A673 (cell line): Measurements from ENCODE around the gene LRP1. TPM values are rescaled to one million over a fixed set of nuclear protein-coding genes. Genes with fewer than 3 reads are reported as not detected.

Experiments
- BruUV-seq: library from RNA; stranded (reverse); fragments of 400-500 nt; replicated peaks from 2 replicates; lab custom pipeline; 2021; lab: Mats Ljungman, UMichigan
- CTCF ChIA-PET: fragments of 300-600 bp; sonication (Branson Sonifier 250); formaldehyde crosslinking; loops from one replicate; lab custom pipeline; 2022; ENCODE audit warnings: antibody characterized with exemption; lab: Charles Lee
- POLR2A ChIA-PET: fragments of 300-600 bp; sonication (Branson Sonifier 250); formaldehyde crosslinking; loops from one replicate; lab custom pipeline; 2022; ENCODE audit warnings: antibody characterized with exemption; ENCODE audit not compliant: low non-redundant PET; lab: Charles Lee
- DNase-seq: peaks from one replicate; pipeline ENCODE4 v3.0.0-alpha.2; 2015; ENCODE audit warnings: low spot score
- H3K27ac ChIP-seq: fragments of 200-600 bp; sonication (generic); 2 replicates; pipeline ENCODE4 v1.5.1; 2016; ENCODE audit warnings: mixed run types, low read depth, mild to moderate bottlenecking, mixed read lengths, antibody characterized with exemption, low read length; ENCODE audit not compliant: poor library complexity, severe bottlenecking
- H3K27me3 ChIP-seq: fragments of 200-600 bp; sonication (generic); replicated peaks from 2 replicates; pipeline ENCODE4 v1.6.1; 2017; ENCODE audit warnings: mixed run types, low read depth, mild to moderate bottlenecking, mixed read lengths, antibody characterized with exemption, low read length; ENCODE audit not compliant: insufficient read depth, poor library complexity
- H3K36me3 ChIP-seq: fragments of 200-600 bp; sonication (generic); 2 replicates; pipeline ENCODE4 v1.6.1; 2016; ENCODE audit warnings: mixed run types, mild to moderate bottlenecking, mixed read lengths, antibody characterized with exemption, low read length; ENCODE audit not compliant: insufficient read depth, poor library complexity, severe bottlenecking
- H3K4me1 ChIP-seq: fragments of 200-600 bp; sonication (generic); 2 replicates; pipeline ENCODE4 v1.6.1; 2017; ENCODE audit warnings: mixed run types, mild to moderate bottlenecking, mixed read lengths, antibody characterized with exemption, low read length; ENCODE audit not compliant: insufficient read depth, poor library complexity, severe bottlenecking
- H3K4me3 ChIP-seq: fragments of 200-600 bp; sonication (generic); 2 replicates; pipeline ENCODE4 v1.5.1; 2016; ENCODE audit warnings: low read depth, mixed run types, mild to moderate bottlenecking, mixed read lengths, low read length; ENCODE audit not compliant: poor library complexity, severe bottlenecking
- H3K9me3 ChIP-seq: fragments of 200-600 bp; sonication (generic); 2 replicates; pipeline ENCODE4 v1.6.1; 2016; ENCODE audit warnings: mixed run types, low read depth, mild to moderate bottlenecking, mixed read lengths, antibody characterized with exemption, low read length; ENCODE audit not compliant: poor library complexity, severe bottlenecking
- EZH2 ChIP-seq: fragments of 200-600 bp; sonication (generic); IDR thresholded peaks from 2 replicates; pipeline ENCODE4 v1.6.1; 2017; ENCODE audit warnings: borderline replicate concordance, low read depth, mild to moderate bottlenecking, mixed read lengths, antibody characterized with exemption, low read length; ENCODE audit not compliant: poor library complexity, severe bottlenecking
- intact Hi-C: fragments of 100-400 bp; cut with micrococcal nuclease; formaldehyde crosslinking; loops from one replicate; pipeline ENCODE4 v1.10.0; 2022; ENCODE audit not compliant: unreplicated experiment
- total RNA-seq: library from RNA; stranded (reverse); gene quantifications from 2 replicates; pipeline ENCODE4 v1.2.3, GENCODE V29; 2021
- TF ChIP-seq, protein P1 (sequence below): fragments of 300-800, 200-600 bp; sonication (generic); conservative IDR thresholded peaks from 2 replicates; pipeline ENCODE4 v1.5.1; 2017; ENCODE audit warnings: low read depth, mild to moderate bottlenecking, antibody characterized with exemption, low read length, moderate library complexity, mixed read lengths

The LRP1 gene
- total RNA-seq, 1 experiment from 2014 or later, result 31.0 TPM

DNA sequence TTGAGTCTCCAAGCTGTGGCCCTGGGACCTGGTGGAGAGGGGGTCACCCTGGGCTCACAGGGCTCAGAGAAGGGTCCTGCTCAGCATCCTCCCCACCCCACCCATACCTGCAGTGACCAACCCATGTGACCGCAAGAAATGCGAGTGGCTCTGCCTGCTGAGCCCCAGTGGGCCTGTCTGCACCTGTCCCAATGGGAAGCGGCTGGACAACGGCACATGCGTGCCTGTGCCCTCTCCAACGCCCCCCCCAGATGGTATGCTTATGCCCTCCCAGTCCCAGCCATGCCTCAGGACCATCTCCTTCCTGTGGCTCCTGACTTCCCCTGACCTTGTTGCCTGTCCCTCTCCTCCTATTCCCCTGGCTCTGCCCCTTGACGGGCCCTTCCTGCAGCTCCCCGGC lies 81.6 kb downstream of the LRP1 start:
- no peak for TF ChIP-seq EZH2
- TF ChIP-seq, protein P1, sequence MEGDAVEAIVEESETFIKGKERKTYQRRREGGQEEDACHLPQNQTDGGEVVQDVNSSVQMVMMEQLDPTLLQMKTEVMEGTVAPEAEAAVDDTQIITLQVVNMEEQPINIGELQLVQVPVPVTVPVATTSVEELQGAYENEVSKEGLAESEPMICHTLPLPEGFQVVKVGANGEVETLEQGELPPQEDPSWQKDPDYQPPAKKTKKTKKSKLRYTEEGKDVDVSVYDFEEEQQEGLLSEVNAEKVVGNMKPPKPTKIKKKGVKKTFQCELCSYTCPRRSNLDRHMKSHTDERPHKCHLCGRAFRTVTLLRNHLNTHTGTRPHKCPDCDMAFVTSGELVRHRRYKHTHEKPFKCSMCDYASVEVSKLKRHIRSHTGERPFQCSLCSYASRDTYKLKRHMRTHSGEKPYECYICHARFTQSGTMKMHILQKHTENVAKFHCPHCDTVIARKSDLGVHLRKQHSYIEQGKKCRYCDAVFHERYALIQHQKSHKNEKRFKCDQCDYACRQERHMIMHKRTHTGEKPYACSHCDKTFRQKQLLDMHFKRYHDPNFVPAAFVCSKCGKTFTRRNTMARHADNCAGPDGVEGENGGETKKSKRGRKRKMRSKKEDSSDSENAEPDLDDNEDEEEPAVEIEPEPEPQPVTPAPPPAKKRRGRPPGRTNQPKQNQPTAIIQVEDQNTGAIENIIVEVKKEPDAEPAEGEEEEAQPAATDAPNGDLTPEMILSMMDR, result no peak
- ChIA-PET CTCF (no interaction called here), POLR2A (no interaction called here)
- peaks cover 5% of the 10 kb centered on the region for H3K27me3 ChIP-seq
- no peaks in the 10 kb centered on the region for H3K36me3 ChIP-seq
- no peak for DNase-seq
- intact Hi-C loops, result no loop called here
- no TSS peak for BruUV-seq
- H3K4me3 ChIP-seq, result no peak overlapping the region
- H3K9me3 ChIP-seq, result no peaks in the 10 kb centered on the region
- peaks cover 15% of the 10 kb centered on the region for H3K4me1 ChIP-seq
- no peak overlapping the region for H3K27ac ChIP-seq

DNA sequence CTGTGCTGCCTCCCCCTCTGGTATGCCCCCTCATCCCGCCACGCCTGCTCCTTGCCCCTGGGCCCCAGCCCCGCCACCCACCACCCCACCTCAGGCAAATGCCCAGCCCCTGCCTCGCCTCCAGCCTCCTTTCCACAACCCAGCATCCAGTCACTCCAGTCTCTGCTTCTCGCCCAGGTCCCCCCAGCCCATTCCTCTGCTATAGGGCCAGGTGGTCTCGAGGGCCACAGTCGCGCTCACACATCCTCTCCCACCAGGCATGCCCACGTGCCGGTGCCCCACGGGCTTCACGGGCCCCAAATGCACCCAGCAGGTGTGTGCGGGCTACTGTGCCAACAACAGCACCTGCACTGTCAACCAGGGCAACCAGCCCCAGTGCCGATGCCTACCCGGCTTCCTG lies 82.2 kb downstream of the LRP1 start:
- no peak for TF ChIP-seq EZH2
- TF ChIP-seq, protein P1, result no peak
- Histone ChIP-seq H3K27me3 (peaks cover 10% of the 10 kb centered on the region), H3K4me1 (peaks cover 15% of the 10 kb centered on the region), H3K27ac (no peak overlapping the region), H3K36me3 (no peaks in the 10 kb centered on the region), H3K9me3 (no peaks in the 10 kb centered on the region), H3K4me3 (no peak overlapping the region)
- no TSS peak for BruUV-seq
- ChIA-PET POLR2A (no interaction called here), CTCF (no interaction called here)
- intact Hi-C loops, result no loop called here
- no peak for DNase-seq

DNA sequence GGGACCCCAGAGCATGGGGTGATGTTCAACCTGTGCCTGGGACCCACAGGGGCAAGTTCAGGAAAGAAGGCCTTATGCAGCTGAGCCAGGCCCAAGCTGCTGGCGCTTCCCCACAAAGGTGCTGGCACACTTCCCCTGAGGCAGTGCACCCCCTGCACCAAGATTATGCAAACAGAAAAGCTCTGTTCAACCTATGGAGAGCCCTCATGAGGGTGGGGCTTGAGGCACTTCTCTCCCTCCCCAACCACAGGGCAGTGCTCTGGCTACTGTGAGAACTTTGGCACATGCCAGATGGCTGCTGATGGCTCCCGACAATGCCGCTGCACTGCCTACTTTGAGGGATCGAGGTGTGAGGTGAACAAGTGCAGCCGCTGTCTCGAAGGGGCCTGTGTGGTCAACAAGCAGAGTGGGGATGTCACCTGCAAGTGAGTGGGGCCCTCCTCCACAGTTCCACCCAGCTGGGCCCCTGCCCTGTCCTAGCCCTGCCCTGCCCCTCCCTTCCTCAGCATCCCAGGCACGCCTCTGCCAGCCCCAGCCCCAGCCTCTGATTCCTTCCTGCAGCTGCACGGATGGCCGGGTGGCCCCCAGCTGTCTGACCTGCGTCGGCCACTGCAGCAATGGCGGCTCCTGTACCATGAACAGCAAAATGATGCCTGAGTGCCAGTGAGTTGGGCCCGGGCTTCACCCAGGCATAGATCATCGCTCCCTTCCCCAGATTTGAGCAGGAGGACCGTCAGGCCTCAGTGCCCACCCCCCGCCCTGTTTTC lies 82.8 kb downstream of the LRP1 start:
- BruUV-seq, result no TSS peak
- DNase-seq, result no peak
- no peak overlapping the region for H3K4me3 ChIP-seq
- intact Hi-C loops, result no loop called here
- H3K9me3 ChIP-seq, result no peaks in the 10 kb centered on the region
- CTCF ChIA-PET, result no interaction called here
- peaks cover 21% of the 10 kb centered on the region for H3K4me1 ChIP-seq
- H3K27ac ChIP-seq, result no peak overlapping the region
- peaks cover 17% of the 10 kb centered on the region for H3K27me3 ChIP-seq
- H3K36me3 ChIP-seq, result no peaks in the 10 kb centered on the region
- POLR2A ChIA-PET, result no interaction called here
- TF ChIP-seq, protein P1, result no peak
- TF ChIP-seq EZH2, result no peak
